RPMI7951 (cell line): ENCODE measurements around the gene EDC3. TPM values are rescaled to one million over a fixed set of nuclear protein-coding genes. Genes with fewer than 3 reads are reported as not detected.
"Not testable (repeated sequence)": the region's sequence is repeated elsewhere in the genome, so short reads cannot be mapped to it uniquely, and the experiment has no call there.

ENCODE experiments used
- DNase-seq: peaks from one replicate; pipeline ENCODE4 v3.0.0-alpha.2; 2012; ENCODE audit warnings: low read depth
- total RNA-seq: library from RNA; depleted of rRNA; stranded (reverse); fragments of >200 nt; shearing (Covaris generic); gene quantifications from 2 replicates; pipeline ENCODE4 v1.2.3, GENCODE V29; 2014

EDC3 gene
- total RNA-seq, 1 experiment from 2014 or later: 7.4 TPM

- no peak for DNase-seq
These were observed 14.1 kb upstream of the EDC3 start for GRCh38 chr15:74709892-74710291.

GRCh38 chr15:74709011-74709410, 13.2 kb upstream of the EDC3 start:
- no peak for DNase-seq

- no peak for DNase-seq
These were observed 984 bp upstream of the EDC3 start for GRCh38 chr15:74696808-74697207.

GRCh38 chr15:74696398-74696729, 540 bp upstream of the EDC3 start:
- no peak for DNase-seq

- no peak for DNase-seq
These were observed 3.5 kb downstream of the EDC3 start for GRCh38 chr15:74692327-74692726.

GRCh38 chr15:74683758-74684157, 12.1 kb downstream of the EDC3 start:
- DNase-seq: no peak

- DNase-seq: no peak
These were observed 12.9 kb downstream of the EDC3 start for GRCh38 chr15:74682954-74683353.

GRCh38 chr15:74680456-74680855, 15.4 kb downstream of the EDC3 start:
- DNase-seq: no peak

- DNase-seq: no peak
These were observed 19.0 kb downstream of the EDC3 start for GRCh38 chr15:74676801-74677200.

GRCh38 chr15:74674161-74674560, 21.7 kb downstream of the EDC3 start:
- no peak for DNase-seq

- no peak for DNase-seq
These were observed 26.2 kb downstream of the EDC3 start for GRCh38 chr15:74669627-74670026.

GRCh38 chr15:74667975-74668374, 27.8 kb downstream of the EDC3 start:
- DNase-seq: no peak

GRCh38 chr15:74664670-74665069, 31.2 kb downstream of the EDC3 start:
- DNase-seq: no peak

GRCh38 chr15:74664028-74664616, 31.7 kb downstream of the EDC3 start:
- DNase-seq: no peak

- no peak for DNase-seq
These were observed 32.4 kb downstream of the EDC3 start for GRCh38 chr15:74663303-74664027.

GRCh38 chr15:74662064-74662860, 33.6 kb downstream of the EDC3 start:
- no peak for DNase-seq

- DNase-seq: not testable (repeated sequence)
These were observed 34.5 kb downstream of the EDC3 start for GRCh38 chr15:74661280-74661679.

- no peak for DNase-seq
These were observed 38.0 kb downstream of the EDC3 start for GRCh38 chr15:74657846-74658245.

GRCh38 chr15:74656935-74657535, 38.8 kb downstream of the EDC3 start:
- no peak for DNase-seq

- DNase-seq: no peak
These were observed 40.4 kb downstream of the EDC3 start for GRCh38 chr15:74655424-74655823.

GRCh38 chr15:74653426-74654102, 42.3 kb downstream of the EDC3 start:
- peak; percentile 89 for DNase-seq

- no peak for DNase-seq
These were observed 44.5 kb downstream of the EDC3 start for GRCh38 chr15:74651242-74651741.
